Panc1 (cell line): ENCODE data around the gene MACROH2A1. TPM values are rescaled to one million over a fixed set of nuclear protein-coding genes. Genes with fewer than 3 reads are reported as not detected.

Experiments
- ATAC-seq: fragments of 200-7000 bp; cut with Tn5 transposase; 2 replicates; pipeline ENCODE4 v1.9.1; 2020; ENCODE audit warnings: mild to moderate bottlenecking, moderate library complexity
- BruUV-seq: library from RNA; stranded (reverse); fragments of 400-500 nt; replicated peaks from 2 replicates; lab custom pipeline; 2021; lab: Mats Ljungman, UMichigan
- CTCF ChIA-PET: fragments of 300-600 bp; sonication (Branson Sonifier 250); formaldehyde crosslinking; loops from one replicate; lab custom pipeline; 2022; ENCODE audit warnings: antibody characterized with exemption; lab: Charles Lee
- POLR2A ChIA-PET: fragments of 300-600 bp; sonication (Branson Sonifier 250); formaldehyde crosslinking; loops from one replicate; lab custom pipeline; 2022; ENCODE audit warnings: antibody characterized with exemption; lab: Charles Lee
- DNase-seq: peaks from one replicate; pipeline ENCODE4 v3.0.0-alpha.2; 2010; ENCODE audit warnings: low read depth, low spot score
- H3K27ac ChIP-seq: 2 replicates; pipeline ENCODE4 v1.5.1; 2011; ENCODE audit warnings: mild to moderate bottlenecking, low read length, inconsistent platforms
- H3K27me3 ChIP-seq: fragments of 200-500 bp; sonication (Bioruptor generic); 2 replicates; pipeline ENCODE4 v1.6.0; 2014; ENCODE audit warnings: low read length, inconsistent platforms; ENCODE audit not compliant: control insufficient read depth, insufficient read depth
- H3K36me3 ChIP-seq: fragments of 200-500 bp; sonication (Bioruptor generic); 2 replicates; pipeline ENCODE4 v1.5.1; 2014; ENCODE audit warnings: inconsistent platforms, mild to moderate bottlenecking, low read length, moderate library complexity; ENCODE audit not compliant: control insufficient read depth, insufficient read depth
- H3K4me1 ChIP-seq: 2 replicates; pipeline ENCODE4 v1.5.1; 2011; ENCODE audit warnings: inconsistent platforms, mild to moderate bottlenecking, low read length, moderate library complexity; ENCODE audit not compliant: control insufficient read depth, insufficient read depth
- H3K4me3 ChIP-seq, 2 experiments: 2 replicates each; pipeline ENCODE4 v1.5.1; 2011 to 2012; ENCODE audit warnings: low read depth in 2 of 2, low read length in 2 of 2, mild to moderate bottlenecking in 2 of 2, inconsistent platforms in 1 of 2, moderate library complexity in 1 of 2
- H3K9me3 ChIP-seq: fragments of 200-500 bp; sonication (Bioruptor generic); 2 replicates; pipeline ENCODE4 v1.5.1; 2014; ENCODE audit warnings: low read depth, mild to moderate bottlenecking, inconsistent platforms, low read length, moderate library complexity; ENCODE audit not compliant: control insufficient read depth, insufficient read depth
- CTCF ChIP-seq: fragments of 450-650 bp; IDR thresholded peaks from 2 replicates; pipeline ENCODE4 v1.5.1; 2017; ENCODE audit warnings: mild to moderate bottlenecking
- POLR2AphosphoS5 ChIP-seq: IDR thresholded peaks from 2 replicates; pipeline ENCODE4 v1.6.1; 2012; ENCODE audit warnings: mild to moderate bottlenecking, low read depth, low read length, moderate library complexity
- REST ChIP-seq, 2 experiments: IDR thresholded peaks; 2 replicates each; pipeline ENCODE4 v1.6.1; 2011 to 2012; ENCODE audit warnings: low read depth in 2 of 2, control low read depth in 1 of 2, low read length in 1 of 2, mild to moderate bottlenecking in 1 of 2, moderate library complexity in 1 of 2; ENCODE audit not compliant: insufficient read depth in 1 of 2
- SIN3A ChIP-seq: IDR thresholded peaks from 2 replicates; pipeline ENCODE4 v1.6.1; 2012; ENCODE audit warnings: low read depth, mild to moderate bottlenecking, low read length, moderate library complexity, borderline replicate concordance; ENCODE audit not compliant: insufficient read depth
- TCF7L2 ChIP-seq: IDR thresholded peaks from 2 replicates; pipeline ENCODE4 v1.6.1; 2011; ENCODE audit warnings: mild to moderate bottlenecking, low read depth, low read length, inconsistent platforms
- in situ Hi-C: cut with HindIII; loops from 2 replicates; pipeline ENCODE4 v1.10.0; 2016; ENCODE audit warnings: low sequenced_read_pairs, low pct_unique_long_range_greater_than_20kb
- intact Hi-C: fragments of 100-400 bp; cut with micrococcal nuclease; formaldehyde crosslinking; loops from one replicate; pipeline ENCODE4 v1.10.0; 2022; ENCODE audit not compliant: unreplicated experiment
- total RNA-seq: library from RNA; stranded (reverse); gene quantifications from one replicate; pipeline ENCODE4 v1.2.1, GENCODE V29; 2021; ENCODE audit not compliant: unreplicated experiment

Gene MACROH2A1
- total RNA-seq, 1 experiment from 2014 or later = 162 TPM

- BruUV-seq = no TSS peak
- peaks cover 9% of the 10 kb centered on the region for H3K36me3 ChIP-seq
- no peak for DNase-seq
- in situ Hi-C loops = no loop called here
- H3K27ac ChIP-seq = no peak overlapping the region
- ATAC-seq = no peak
- no peaks in the 10 kb centered on the region for H3K9me3 ChIP-seq
- H3K4me3 ChIP-seq = no peak overlapping the region
- ChIA-PET CTCF (no interaction called here), POLR2A (interaction anchor here (0.6 kb wide), 1 partner anchor 23 kb away, joined by 3 read pairs; no protein-coding TSS in a partner anchor)
- H3K4me1 ChIP-seq = no peaks in the 10 kb centered on the region
- TF ChIP-seq SIN3A (no peak), TCF7L2 (no peak), REST (IDR thresholded peaks at IDR 0.05; ENCODE audit: insufficient read depth in 1 of 2, low read depth in 2 of 2, low read length in 1 of 2) (no peak), POLR2AphosphoS5 (no peak), CTCF (no peak)
- intact Hi-C loops = no loop called here
- no peaks in the 10 kb centered on the region for H3K27me3 ChIP-seq
These were observed 49.1 kb downstream of the MACROH2A1 start for GRCh38 chr5:135349886-135350285.

GRCh38 chr5:135349451-135349850 is 49.6 kb downstream of the MACROH2A1 start:
- Histone ChIP-seq H3K27ac (no peak overlapping the region), H3K36me3 (peaks cover 9% of the 10 kb centered on the region), H3K4me1 (no peaks in the 10 kb centered on the region), H3K4me3 (no peak overlapping the region), H3K27me3 (no peaks in the 10 kb centered on the region), H3K9me3 (no peaks in the 10 kb centered on the region)
- no peak for ATAC-seq
- BruUV-seq = no TSS peak
- ChIA-PET POLR2A (interaction anchor here (0.6 kb wide), 1 partner anchor 24 kb away, joined by 3 read pairs; no protein-coding TSS in a partner anchor), CTCF (no interaction called here)
- in situ Hi-C loops (no loop called here), intact Hi-C loops (no loop called here)
- no peak for TF ChIP-seq SIN3A
- no peak for DNase-seq

- CTCF ChIA-PET = no interaction called here
- Histone ChIP-seq H3K9me3 (no peaks in the 10 kb centered on the region), H3K27me3 (no peaks in the 10 kb centered on the region), H3K4me1 (no peaks in the 10 kb centered on the region), H3K36me3 (peaks cover 9% of the 10 kb centered on the region), H3K4me3 (no peak overlapping the region), H3K27ac (no peak overlapping the region)
- intact Hi-C loops = no loop called here
- no peak for TF ChIP-seq POLR2AphosphoS5
- no peak for TF ChIP-seq REST (IDR thresholded peaks at IDR 0.05; ENCODE audit: insufficient read depth in 1 of 2, low read depth in 2 of 2, low read length in 1 of 2)
- no peak for TF ChIP-seq SIN3A
- TF ChIP-seq CTCF = no peak
- TF ChIP-seq TCF7L2 = no peak
- BruUV-seq = no TSS peak
- ATAC-seq (no peak), DNase-seq (no peak)
- in situ Hi-C loops = no loop called here
- POLR2A ChIA-PET = no interaction called here
These were observed 50.1 kb downstream of the MACROH2A1 start for GRCh38 chr5:135348918-135349317.
